OCI-LY3 (cell line): ENCODE results near the gene CD4.

Experiments used
- CTCF ChIP-seq: fragments of 200-600, 300-600 bp; sonication (generic); IDR thresholded peaks from 2 replicates; pipeline ENCODE4 v1.5.1; 2014; ENCODE audit warnings: antibody characterized with exemption, low read length, low read depth
- EZH2phosphoT487 ChIP-seq: fragments of 200-600 bp; shearing (Covaris generic); IDR thresholded peaks from 2 replicates; pipeline ENCODE4 v1.6.1; 2018; ENCODE audit warnings: antibody characterized with exemption, mixed run types, low read depth

- no peak for TF ChIP-seq CTCF
- TF ChIP-seq EZH2phosphoT487 = no peak
Measured at GRCh38 chr12:6788972-6789924, at the start of gene CD4.
